SKM-1 treated with dmso at 0.1 percent for 144 hours (cell line): Measurements from ENCODE around the gene INPP5A.

Experiments
- DNase-seq: peaks from one replicate; lab custom pipeline; 2025; ENCODE audit not compliant: unreplicated experiment; lab: John Stamatoyannopoulos, UW

The INPP5A gene

DNA sequence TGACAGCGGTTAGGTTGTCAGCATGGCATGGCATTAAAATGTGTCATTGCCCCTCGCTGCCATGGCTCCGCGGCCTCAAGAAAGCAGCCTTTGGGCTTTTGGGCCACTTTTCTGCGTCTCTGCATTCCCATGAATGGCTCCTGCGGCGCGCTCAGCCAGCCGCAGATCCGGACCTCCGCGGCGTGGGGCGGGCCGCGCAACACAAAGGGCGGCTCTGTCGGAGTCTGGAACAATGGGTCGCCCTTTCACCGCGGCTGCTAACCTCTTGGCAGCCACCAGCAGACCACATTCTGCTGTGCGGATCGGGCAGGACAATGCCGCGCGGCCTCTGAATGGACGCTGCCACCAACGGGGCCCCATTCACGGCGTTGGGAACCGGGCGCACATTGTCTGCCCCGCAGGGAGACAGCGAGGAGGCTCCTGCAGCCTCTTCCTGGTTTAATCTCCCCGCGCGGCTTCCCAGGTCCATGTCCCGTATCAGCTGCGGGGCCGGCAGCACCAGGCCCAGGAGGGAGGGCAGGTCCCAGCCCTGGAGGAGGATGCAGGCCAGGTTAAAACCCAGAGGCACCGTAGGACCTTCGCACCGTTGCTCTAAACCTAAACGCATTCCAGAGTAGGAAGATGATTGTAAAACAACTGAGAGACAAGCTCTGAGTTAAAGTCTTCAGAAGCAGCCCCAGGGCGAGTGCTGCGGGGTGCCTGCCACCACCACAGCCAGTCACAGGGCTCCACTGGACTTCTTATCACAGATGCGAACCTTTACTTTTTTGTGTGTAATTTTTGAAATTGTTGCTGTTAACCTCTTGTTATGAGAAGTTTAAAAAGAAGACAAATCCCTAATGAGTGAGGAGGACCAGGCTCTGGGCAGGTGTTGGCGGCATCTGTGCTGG, 176.8 kb downstream of the INPP5A start:
- DNase-seq = no peak

- DNase-seq = no peak
Measured at GRCh38 chr10:132714986-132715775, 177.6 kb downstream of the INPP5A start.

- DNase-seq = no peak
Measured at GRCh38 chr10:132715776-132716680, 178.4 kb downstream of the INPP5A start.

- DNase-seq = peak; percentile 83
Measured at GRCh38 chr10:132716691-132717490, 179.3 kb downstream of the INPP5A start.

DNA sequence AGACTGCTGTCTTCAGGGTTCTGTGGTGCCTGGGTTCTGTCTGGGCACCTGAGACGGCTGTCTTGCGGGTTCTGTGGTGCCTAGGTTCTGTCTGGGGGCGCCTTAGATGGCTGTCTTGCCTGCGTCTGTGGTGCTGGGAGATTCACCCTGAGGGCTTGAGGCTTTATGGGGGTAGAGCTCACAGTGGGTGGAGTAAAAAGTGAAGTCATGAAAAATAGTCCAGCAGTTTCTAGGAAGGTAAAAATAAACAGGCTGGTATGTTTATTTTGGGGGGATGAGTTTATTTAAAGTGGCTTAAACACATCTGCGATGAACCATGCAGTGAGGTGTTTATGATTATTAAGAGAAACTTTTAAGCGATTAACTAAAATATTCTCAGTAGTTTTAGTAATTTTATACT, 184.1 kb downstream of the INPP5A start:
- no peak for DNase-seq

DNA sequence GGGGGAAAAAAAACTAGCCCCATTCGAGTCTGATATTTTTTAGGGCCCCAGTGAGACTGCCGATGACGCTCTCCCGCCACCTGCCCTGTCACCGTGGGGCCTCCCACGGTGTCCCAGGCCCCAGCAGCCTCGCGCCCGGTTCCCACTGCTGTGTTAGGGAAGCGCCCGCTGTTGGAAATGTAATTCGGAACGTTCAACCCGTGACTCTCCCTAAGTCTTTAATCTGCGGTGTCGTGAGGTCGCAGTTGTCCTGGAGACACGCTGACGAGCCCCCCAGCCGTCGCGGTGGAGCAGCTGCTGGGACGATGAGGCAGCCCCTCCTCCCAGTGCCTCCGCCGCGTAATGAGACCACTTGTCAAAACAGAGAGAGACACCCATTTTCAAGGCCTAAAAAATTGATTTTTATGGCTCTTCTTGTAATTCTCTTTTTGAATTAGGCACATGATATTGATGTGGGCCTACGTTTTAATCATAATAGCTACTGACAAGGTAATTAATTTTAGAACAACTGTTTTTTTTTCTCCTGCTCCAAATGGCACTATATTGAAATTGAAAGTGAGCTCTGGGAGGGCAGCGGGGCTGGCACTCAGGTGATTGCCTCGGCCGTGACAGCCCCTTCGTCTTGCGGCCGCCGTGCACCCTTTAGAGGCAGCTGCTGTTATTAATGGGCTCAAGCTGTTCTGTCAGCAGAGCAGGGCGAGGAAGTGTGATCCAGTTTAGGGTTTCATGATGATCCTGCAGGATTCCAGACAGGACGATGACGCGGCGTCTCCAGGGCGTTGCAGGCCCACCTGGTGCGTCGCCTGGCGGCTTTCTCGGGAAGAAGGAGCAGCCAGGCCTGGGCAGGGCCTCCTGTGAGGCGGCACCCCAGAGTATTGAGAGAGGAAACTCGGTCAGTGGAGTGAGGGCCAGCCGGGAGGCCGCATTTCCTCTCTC, 185.1 kb downstream of the INPP5A start:
- DNase-seq = no peak

DNA sequence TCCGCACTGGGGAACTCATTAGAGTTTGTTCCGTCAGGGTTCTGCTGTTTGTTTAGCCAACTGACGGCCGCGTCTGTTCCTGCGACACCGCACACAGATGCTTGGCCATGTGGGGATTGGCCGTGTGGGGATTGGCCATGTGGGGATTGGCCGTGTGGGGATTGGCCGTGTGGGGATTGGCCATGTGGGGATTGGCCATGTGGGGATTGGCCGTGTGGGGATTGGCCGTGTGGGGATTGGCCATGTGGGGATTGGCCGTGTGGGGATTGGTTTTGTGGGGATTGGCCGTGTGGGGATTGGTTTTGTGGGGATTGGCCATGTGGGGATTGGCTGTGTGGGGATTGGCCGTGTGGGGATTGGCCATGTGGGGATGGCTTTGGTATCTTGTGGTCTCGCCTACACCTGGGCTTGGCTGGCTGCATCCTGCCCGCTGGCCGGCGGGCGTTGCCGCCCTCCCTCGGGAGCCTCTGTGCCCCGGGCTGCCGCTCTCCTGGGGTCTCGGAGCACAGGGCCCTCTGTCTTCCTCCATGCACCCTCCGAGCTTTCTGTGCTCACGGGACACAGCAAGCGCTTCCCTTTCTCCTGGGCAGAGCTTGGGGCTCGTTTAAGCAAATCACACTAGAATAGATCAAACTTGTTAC, 185.9 kb downstream of the INPP5A start:
- DNase-seq = no peak

- peak; percentile 91 for DNase-seq
Measured at GRCh38 chr10:132724446-132724845, 186.9 kb downstream of the INPP5A start.

GRCh38 chr10:132725202-132725601, 187.6 kb downstream of the INPP5A start:
- no peak for DNase-seq

DNA sequence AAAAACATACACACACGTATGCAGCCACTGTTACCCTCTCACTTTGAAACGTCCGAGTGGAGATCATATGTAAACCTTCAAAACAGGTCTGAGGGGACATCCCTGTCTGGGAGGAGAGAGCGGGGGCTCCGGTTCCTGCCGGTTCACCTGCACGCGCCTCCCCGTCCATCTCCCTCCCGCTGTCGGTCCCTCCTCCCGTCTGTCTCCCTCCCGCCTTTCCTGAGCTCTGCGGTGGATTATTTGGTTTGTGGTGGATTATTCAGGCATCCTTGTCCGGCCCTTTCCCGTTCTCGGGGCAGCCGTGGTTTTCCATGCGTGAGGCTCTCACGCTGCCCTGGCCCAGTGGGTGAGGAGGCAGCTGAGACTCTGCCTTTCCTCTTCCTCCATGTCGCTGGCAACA, 188.6 kb downstream of the INPP5A start:
- DNase-seq = no peak

DNA sequence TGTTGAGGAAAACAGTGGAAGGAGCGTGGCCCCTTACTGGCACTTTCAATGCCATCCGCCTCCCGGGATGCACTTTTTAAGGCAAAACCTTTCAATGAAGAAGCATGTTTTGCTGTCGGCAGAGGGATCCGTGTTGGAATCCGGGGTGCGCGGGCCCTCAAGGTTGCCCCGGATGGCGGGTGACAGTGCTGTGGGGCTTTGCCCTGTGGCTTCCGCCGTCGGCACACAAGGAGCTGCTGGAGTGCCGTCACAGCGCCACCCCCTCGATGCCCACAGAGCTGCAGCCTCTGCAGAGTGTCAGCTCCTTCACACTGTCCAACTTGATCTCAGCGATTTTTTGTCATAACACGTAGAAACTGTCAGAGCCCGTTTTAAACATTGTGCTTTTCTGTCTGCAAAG, 189.4 kb downstream of the INPP5A start:
- no peak for DNase-seq

DNA sequence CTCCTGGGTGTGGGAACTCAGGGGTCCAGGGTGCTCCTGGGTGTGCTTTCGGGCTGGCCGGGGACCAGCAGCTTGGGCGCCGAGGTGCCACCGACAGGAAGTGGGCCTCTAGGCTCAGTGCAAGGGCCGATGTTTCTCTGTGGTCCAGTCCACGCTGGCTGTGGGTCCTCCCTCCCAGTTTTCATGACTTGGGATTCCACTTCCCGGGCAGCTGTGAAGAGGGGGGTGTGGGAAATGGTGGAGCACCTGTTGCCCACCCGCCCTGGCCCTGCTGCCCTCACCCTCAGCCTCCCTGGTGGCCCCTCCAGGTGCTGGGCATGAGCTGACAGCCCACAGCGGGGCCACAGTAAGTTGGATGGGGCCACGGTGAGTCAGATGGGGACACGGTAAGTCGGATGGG, 189.8 kb downstream of the INPP5A start:
- no peak for DNase-seq

DNA sequence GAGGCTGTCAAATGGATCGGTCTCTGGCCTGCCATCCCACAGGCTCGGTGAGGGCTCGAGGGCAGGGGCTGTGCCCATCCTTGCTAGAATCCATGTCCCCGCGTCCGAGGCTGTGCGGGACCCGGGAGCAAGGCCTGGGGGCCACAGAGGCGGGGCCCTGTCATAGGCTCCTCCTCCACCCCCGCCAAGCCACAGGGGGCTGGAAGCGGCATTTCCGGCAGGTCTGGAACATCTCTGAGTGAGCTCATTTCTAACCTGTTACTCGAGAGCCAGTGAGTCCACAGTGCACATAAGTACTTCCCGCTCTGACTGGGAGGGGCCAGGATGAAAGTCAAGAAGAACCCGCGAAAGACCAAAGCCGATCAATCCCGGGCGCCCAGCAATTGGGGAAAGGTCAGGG, 190.7 kb downstream of the INPP5A start:
- DNase-seq = no peak

GRCh38 chr10:132728741-132729140, 191.2 kb downstream of the INPP5A start:
- DNase-seq = no peak

GRCh38 chr10:132729810-132730572, 192.4 kb downstream of the INPP5A start:
- DNase-seq = no peak

GRCh38 chr10:132730573-132730953, 193.0 kb downstream of the INPP5A start:
- DNase-seq = no peak

DNA sequence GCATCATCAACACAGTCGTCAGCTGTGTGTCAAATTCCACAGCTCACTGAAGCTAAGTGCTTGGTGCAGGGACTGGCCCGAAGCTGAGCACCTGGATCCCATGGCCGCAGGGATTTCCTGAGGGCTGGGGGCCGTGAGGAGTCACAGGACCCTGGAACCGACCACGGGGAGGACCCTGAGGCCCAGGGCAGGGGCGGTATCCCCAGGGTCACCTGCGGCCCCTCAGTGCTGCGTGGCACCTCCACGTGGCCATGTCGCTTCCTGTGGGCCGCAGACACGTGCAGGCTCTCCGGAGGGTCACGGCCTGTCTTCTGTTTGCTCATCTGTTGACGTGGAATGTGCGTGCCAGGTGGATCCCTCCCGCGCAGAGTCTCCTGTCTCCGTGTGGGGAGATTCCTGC, 194.9 kb downstream of the INPP5A start:
- no peak for DNase-seq

DNA sequence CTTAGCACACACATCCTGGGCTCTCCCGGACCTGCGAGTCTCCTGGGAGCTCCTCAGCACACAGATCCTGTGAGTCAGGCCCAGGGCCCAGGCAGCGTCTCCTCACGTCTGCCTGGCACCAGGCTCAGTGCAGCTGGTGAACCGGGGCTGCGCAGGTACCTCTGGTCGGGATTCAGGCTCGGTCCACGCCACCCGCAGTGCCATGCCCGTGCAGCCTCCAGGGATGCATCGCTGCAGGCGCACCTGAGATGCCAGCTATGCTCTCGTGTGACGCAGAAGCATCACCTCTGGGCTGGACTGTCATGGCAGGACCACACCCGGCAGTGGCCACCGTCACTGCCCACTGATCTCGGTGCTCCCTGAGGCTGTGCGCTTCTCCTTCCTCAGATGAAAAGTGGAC, 196.3 kb downstream of the INPP5A start:
- no peak for DNase-seq
